DOHH2 (cell line): ENCODE results near the gene APOC1.

ENCODE experiments used
- H3F3A ChIP-seq: fragments of 200-600 bp; sonication (generic), shearing (Covaris generic); 2 replicates; pipeline ENCODE4 v1.6.0; 2016; ENCODE audit warnings: antibody characterized with exemption, mild to moderate bottlenecking; ENCODE audit not compliant: control insufficient read depth, insufficient read depth
- H3K27ac ChIP-seq: fragments of 200-600 bp; sonication (generic); 2 replicates; pipeline ENCODE4 v1.5.1; 2014; ENCODE audit warnings: low read depth, mild to moderate bottlenecking, low read length, moderate library complexity
- H3K27me3 ChIP-seq: fragments of 200-600 bp; sonication (generic); 2 replicates; pipeline ENCODE4 v1.6.1; 2014; ENCODE audit warnings: mild to moderate bottlenecking, low read length, mixed read lengths; ENCODE audit not compliant: control insufficient read depth
- H3K36me3 ChIP-seq: fragments of 200-600 bp; sonication (generic); 2 replicates; pipeline ENCODE4 v1.6.1; 2014; ENCODE audit warnings: mild to moderate bottlenecking, low read length, moderate library complexity, mixed read lengths; ENCODE audit not compliant: control insufficient read depth
- H3K4me1 ChIP-seq: fragments of 200-600 bp; sonication (generic); 2 replicates; pipeline ENCODE4 v1.6.1; 2014; ENCODE audit warnings: mild to moderate bottlenecking, low read length, mixed read lengths; ENCODE audit not compliant: control insufficient read depth
- H3K4me2 ChIP-seq: fragments of 200-600 bp; sonication (generic); 2 replicates; pipeline ENCODE4 v1.6.0; 2014; ENCODE audit warnings: mild to moderate bottlenecking, low read length, moderate library complexity
- H3K4me3 ChIP-seq: fragments of 200-600 bp; sonication (generic); 2 replicates; pipeline ENCODE4 v1.5.1; 2014; ENCODE audit warnings: mild to moderate bottlenecking, low read length, mixed read lengths
- H3K79me2 ChIP-seq: fragments of 200-600 bp; sonication (generic); 2 replicates; pipeline ENCODE4 v1.6.1; 2014; ENCODE audit warnings: mild to moderate bottlenecking, low read length, mixed read lengths; ENCODE audit not compliant: control insufficient read depth
- H3K9me2 ChIP-seq: fragments of 200-600 bp; sonication (generic); replicated peaks from 2 replicates; pipeline ENCODE4 v1.6.1; 2014; ENCODE audit warnings: mild to moderate bottlenecking, low read length, mixed read lengths; ENCODE audit not compliant: control insufficient read depth
- H3K9me3 ChIP-seq: fragments of 200-600 bp; sonication (generic); 2 replicates; pipeline ENCODE4 v1.6.1; 2014; ENCODE audit warnings: antibody characterized with exemption, low read length, mixed read lengths; ENCODE audit not compliant: control insufficient read depth, insufficient read depth
- H4K20me1 ChIP-seq: fragments of 200-600 bp; sonication (generic); 2 replicates; pipeline ENCODE4 v1.6.0; 2014; ENCODE audit warnings: low read depth, mild to moderate bottlenecking, antibody characterized with exemption, low read length, moderate library complexity; ENCODE audit not compliant: control insufficient read depth, insufficient read depth
- CTCF ChIP-seq: fragments of 200-600 bp; sonication (generic); IDR thresholded peaks from one replicate; pipeline ENCODE4 v1.5.1; 2014; ENCODE audit warnings: antibody characterized with exemption, mild to moderate bottlenecking, low read depth, low read length; ENCODE audit not compliant: poor library complexity, severe bottlenecking
- EZH2phosphoT487 ChIP-seq: fragments of 200-600 bp; sonication (generic); IDR thresholded peaks from 2 replicates; pipeline ENCODE4 v1.6.1; 2017; ENCODE audit warnings: borderline replicate concordance, mild to moderate bottlenecking, antibody characterized with exemption, low read length, moderate library complexity, mixed read lengths

APOC1 gene

GRCh38 chr19:44968118-44968517 lies 53.7 kb downstream of the APOC1 start:
- Histone ChIP-seq H4K20me1 (no peaks in the 10 kb centered on the region), H3K79me2 (peaks cover 18% of the 10 kb centered on the region), H3K27ac (no peak overlapping the region), H3K27me3 (no peaks in the 10 kb centered on the region), H3K4me3 (no peak overlapping the region), H3K9me3 (no peaks in the 10 kb centered on the region), H3K36me3 (peaks cover 39% of the 10 kb centered on the region), H3K4me2 (no peak overlapping the region), H3K4me1 (no peaks in the 10 kb centered on the region), H3K9me2 (no peaks in the 10 kb centered on the region), H3F3A (no peaks in the 10 kb centered on the region)
- TF ChIP-seq CTCF (no peak), EZH2phosphoT487 (no peak)

GRCh38 chr19:44968670-44969069 lies 54.3 kb downstream of the APOC1 start:
- Histone ChIP-seq H3K4me1 (no peaks in the 10 kb centered on the region), H3K36me3 (peaks cover 43% of the 10 kb centered on the region), H4K20me1 (no peaks in the 10 kb centered on the region), H3K4me3 (no peak overlapping the region), H3K79me2 (peaks cover 18% of the 10 kb centered on the region), H3F3A (no peaks in the 10 kb centered on the region), H3K9me3 (no peaks in the 10 kb centered on the region), H3K27me3 (no peaks in the 10 kb centered on the region), H3K4me2 (no peak overlapping the region), H3K27ac (no peak overlapping the region), H3K9me2 (no peaks in the 10 kb centered on the region)
- TF ChIP-seq EZH2phosphoT487 (no peak), CTCF (no peak)
